ENCODE results near the gene SBNO2. TPM values are rescaled to one million over a fixed set of nuclear protein-coding genes. Genes with fewer than 3 reads are reported as not detected.

The SBNO2 gene
- total RNA-seq, 2 experiments from 2014 or later, result 26.6 to 43.3 TPM

- no peak overlapping the region for H3K4me2 ChIP-seq (ENCODE audit: low read length)
Measured at GRCh38 chr19:1169921-1170885, 3.9 kb downstream of the SBNO2 start.

GRCh38 chr19:1169411-1169791 is 4.7 kb downstream of the SBNO2 start:
- no peaks in the 10 kb centered on the region for H4K20me1 ChIP-seq (ENCODE audit: insufficient read depth, low read length)
- H3K9me3 ChIP-seq (ENCODE audit: low read length), result no peaks in the 10 kb centered on the region
- H3K36me3 ChIP-seq (ENCODE audit: insufficient read depth, low read length), result peaks cover 9% of the 10 kb centered on the region
- ChIA-PET POLR2A (no interaction called here), CTCF (ENCODE audit: unreplicated experiment) (no interaction called here)
- H3K79me2 ChIP-seq (ENCODE audit: insufficient read depth, low read depth, low read length), result peaks cover 16% of the 10 kb centered on the region; the same call in 1 of the 2 replicates
- no peak overlapping the region for H2AFZ ChIP-seq (ENCODE audit: low read length)
- intact Hi-C loops (cut with micrococcal nuclease; ENCODE audit: unreplicated experiment), result no loop called here
- no peak overlapping the region for H3K4me3 ChIP-seq (ENCODE audit: low read depth, low read length, poor library complexity, severe bottlenecking)
- TF ChIP-seq EZH2phosphoT487 (IDR thresholded peaks at IDR 0.05; ENCODE audit: borderline replicate concordance, low read depth, low read length) (no peak), CTCF (conservative IDR thresholded peaks at IDR 0.05; ENCODE audit: low read length) (no peak)
- H3K9me2 ChIP-seq (ENCODE audit: insufficient read depth, low read length), result no peaks in the 10 kb centered on the region
- DNase-seq (ENCODE audit: low spot score), result no peak
- no TSS peak for BruUV-seq (replicated peaks)
- no peak overlapping the region for H3K4me2 ChIP-seq (ENCODE audit: low read length)
- peaks cover 14% of the 10 kb centered on the region for H3K4me1 ChIP-seq (ENCODE audit: insufficient read depth, low read length, poor library complexity, severe bottlenecking)
- H3K27ac ChIP-seq (ENCODE audit: low read depth, low read length, poor library complexity, severe bottlenecking), result no peak overlapping the region

More at GRCh38 chr19:1169921-1170885, 3.9 kb downstream of the SBNO2 start:
- ChIA-PET CTCF (ENCODE audit: unreplicated experiment) (no interaction called here), POLR2A (no interaction called here)
- H3K36me3 ChIP-seq (ENCODE audit: insufficient read depth, low read length), result peaks cover 9% of the 10 kb centered on the region
- DNase-seq (ENCODE audit: low spot score), result no peak
- H3K4me1 ChIP-seq (ENCODE audit: insufficient read depth, low read length, poor library complexity, severe bottlenecking), result peaks cover 15% of the 10 kb centered on the region
- H3K27ac ChIP-seq (ENCODE audit: low read depth, low read length, poor library complexity, severe bottlenecking), result no peak overlapping the region
- H3K79me2 ChIP-seq (ENCODE audit: insufficient read depth, low read depth, low read length), result peaks cover 16% of the 10 kb centered on the region; the same call in 1 of the 2 replicates
- H3K9me2 ChIP-seq (ENCODE audit: insufficient read depth, low read length), result no peaks in the 10 kb centered on the region
- H2AFZ ChIP-seq (ENCODE audit: low read length), result no peak overlapping the region
- no peaks in the 10 kb centered on the region for H4K20me1 ChIP-seq (ENCODE audit: insufficient read depth, low read length)
- H3K4me3 ChIP-seq (ENCODE audit: low read depth, low read length, poor library complexity, severe bottlenecking), result no peak overlapping the region
- intact Hi-C loops (cut with micrococcal nuclease; ENCODE audit: unreplicated experiment), result loop anchor here (5.0 kb wide), 1 partner anchor 38 kb away; no protein-coding TSS in a partner anchor
- no TSS peak for BruUV-seq (replicated peaks)
- no peak for TF ChIP-seq EZH2phosphoT487 (IDR thresholded peaks at IDR 0.05; ENCODE audit: borderline replicate concordance, low read depth, low read length)
- H3K9me3 ChIP-seq (ENCODE audit: low read length), result no peaks in the 10 kb centered on the region

GRCh38 chr19:1168572-1169410 is 5.3 kb downstream of the SBNO2 start:
- Histone ChIP-seq H3K9me2 (ENCODE audit: insufficient read depth, low read length) (no peaks in the 10 kb centered on the region), H3K4me1 (ENCODE audit: insufficient read depth, low read length, poor library complexity, severe bottlenecking) (peaks cover 11% of the 10 kb centered on the region), H3K27ac (ENCODE audit: low read depth, low read length, poor library complexity, severe bottlenecking) (no peak overlapping the region), H3K79me2 (ENCODE audit: insufficient read depth, low read depth, low read length) (peaks cover 16% of the 10 kb centered on the region; the same call in 1 of the 2 replicates), H2AFZ (ENCODE audit: low read length) (no peak overlapping the region), H4K20me1 (ENCODE audit: insufficient read depth, low read length) (no peaks in the 10 kb centered on the region), H3K4me3 (ENCODE audit: low read depth, low read length, poor library complexity, severe bottlenecking) (no peak overlapping the region), H3K4me2 (ENCODE audit: low read length) (no peak overlapping the region), H3K9me3 (ENCODE audit: low read length) (no peaks in the 10 kb centered on the region), H3K36me3 (ENCODE audit: insufficient read depth, low read length) (peaks cover 9% of the 10 kb centered on the region)
- intact Hi-C loops (cut with micrococcal nuclease; ENCODE audit: unreplicated experiment), result no loop called here
- no TSS peak for BruUV-seq (replicated peaks)
- CTCF ChIA-PET (ENCODE audit: unreplicated experiment), result no interaction called here
- POLR2A ChIA-PET, result no interaction called here
- DNase-seq (ENCODE audit: low spot score), result no peak
- TF ChIP-seq CTCF (conservative IDR thresholded peaks at IDR 0.05; ENCODE audit: low read length), result no peak
